Lower leg skin (tissue), 3 donors: Measurements from ENCODE around the gene NFILZ.

ENCODE experiments used
- CTCF ChIP-seq, 3 donors: fragments of 450-650 bp; IDR thresholded peaks; one replicate each; pipeline ENCODE4 v1.5.1; 2016; ENCODE audit warnings: antibody characterized with exemption in 3 of 3, mild to moderate bottlenecking in 3 of 3, moderate library complexity in 2 of 3
- POLR2A ChIP-seq, 2 donors: fragments of 450-650 bp; IDR thresholded peaks; one replicate each; pipeline ENCODE4 v1.6.1; 2016 to 2017; ENCODE audit warnings: antibody characterized with exemption in 2 of 2, mild to moderate bottlenecking in 1 of 2, moderate library complexity in 1 of 2

GRCh38 chr19:8678244-8678807 lies 47.9 kb downstream of the NFILZ start:
- TF ChIP-seq CTCF (IDR thresholded peaks at IDR 0.05): no peak
- TF ChIP-seq POLR2A (IDR thresholded peaks at IDR 0.05): no peak
